ENCODE results near the gene TMEM26. TPM values are rescaled to one million over a fixed set of nuclear protein-coding genes. Genes with fewer than 3 reads are reported as not detected.

The TMEM26 gene
- total and polyA plus RNA-seq, 2 of the 8 experiments (the other 6 are each of a cell fraction or from before 2014, with no cell fraction given) = 1.6 to 2.8 TPM

- no peak for FAIRE-seq
- CTCF ChIA-PET (ENCODE audit: partially characterized antibody) = no interaction called here
- H3K4me2 ChIP-seq (ENCODE audit: insufficient read depth in 1 of 2, low read depth in 2 of 2, low read length in 2 of 2) = no peak overlapping the region
- no peaks in the 10 kb centered on the region for H4K20me1 ChIP-seq (replicated peaks in 1 of 2; ENCODE audit: control insufficient read depth in 1 of 2, insufficient read depth in 2 of 2, low read length in 2 of 2)
- H3K27me3 ChIP-seq (replicated peaks in 1 of 4; ENCODE audit: control insufficient read depth in 3 of 4, extremely low read depth in 1 of 4, insufficient read depth in 3 of 4, low read length in 3 of 4) = no peaks in the 10 kb centered on the region
- H3K9ac ChIP-seq (replicated peaks in 1 of 4; ENCODE audit: extremely low read depth in 1 of 4, low read depth in 3 of 4, low read length in 3 of 4) = no peak overlapping the region
- no peak overlapping the region for H3K27ac ChIP-seq (ENCODE audit: low read depth, low read length)
- H3K23me2 ChIP-seq (ENCODE audit: low read depth, low read length) = no peaks in the 10 kb centered on the region
- H3K23ac ChIP-seq (ENCODE audit: insufficient read length) = no peak overlapping the region
- no peak overlapping the region for H3K56ac ChIP-seq (replicated peaks; ENCODE audit: insufficient read length, low read depth, low read length)
- H2BK15ac ChIP-seq (ENCODE audit: low read length) = no peak overlapping the region
- DNase-seq (ENCODE audit: low read depth in 1 of 2, low spot score in 2 of 2) = no peak
- H4K5ac ChIP-seq (ENCODE audit: insufficient read length, low read depth, low read length) = no peak overlapping the region
- no peak overlapping the region for H2BK12ac ChIP-seq (ENCODE audit: low read depth, low read length)
- H2BK5ac ChIP-seq (ENCODE audit: low read depth, low read length) = no peak overlapping the region
- H4K91ac ChIP-seq (replicated peaks; ENCODE audit: insufficient read length, low read length) = no peak overlapping the region
- POLR2A ChIA-PET (ENCODE audit: partially characterized antibody) = no interaction called here
- peaks cover under 1% of the 10 kb centered on the region in 2 experiments; a peak in 1 of 4 replicates for H3K9me3 ChIP-seq (ENCODE audit: insufficient read depth in 2 of 2, low read depth in 1 of 2, low read length in 1 of 2)
- no peaks in the 10 kb centered on the region for H3K4me1 ChIP-seq (replicated peaks in 1 of 4; ENCODE audit: control insufficient read depth in 3 of 4, insufficient read depth in 4 of 4, low read length in 3 of 4)
- no peak overlapping the region for H4K8ac ChIP-seq (ENCODE audit: extremely low read depth, insufficient read depth, low read length)
- no peak overlapping the region for H3K18ac ChIP-seq (ENCODE audit: extremely low read depth, low read length)
- H3K4me3 ChIP-seq (ENCODE audit: extremely low read depth in 1 of 4, insufficient read depth in 2 of 4, low read depth in 3 of 4, low read length in 4 of 4) = no peak overlapping the region
- no peak overlapping the region for H2BK20ac ChIP-seq (ENCODE audit: low read length)
- H3K79me1 ChIP-seq (ENCODE audit: low read depth, low read length) = no peaks in the 10 kb centered on the region
- no peak overlapping the region for H2BK120ac ChIP-seq (replicated peaks; ENCODE audit: low read depth, low read length)
- H2AFZ ChIP-seq (ENCODE audit: low read length) = no peak overlapping the region
- no peak overlapping the region for H3K14ac ChIP-seq (ENCODE audit: insufficient read length)
- no peaks in the 10 kb centered on the region for H3K36me3 ChIP-seq (ENCODE audit: control insufficient read depth in 2 of 4, insufficient read depth in 4 of 4, low read length in 3 of 4)
- no peak overlapping the region for H3K4ac ChIP-seq (replicated peaks; ENCODE audit: insufficient read length, low read depth, low read length)
- H2AK5ac ChIP-seq (ENCODE audit: low read depth, low read length) = no peak overlapping the region
- no peaks in the 10 kb centered on the region for H3K79me2 ChIP-seq (ENCODE audit: control insufficient read depth in 1 of 2, insufficient read depth in 2 of 2, low read length in 2 of 2)
- WGBS, 2 experiments (ENCODE audit: extremely low coverage in 1 of 2, insufficient coverage in 1 of 2, insufficient read length in 1 of 2, insufficient replicate concordance in 2 of 2, low coverage in 1 of 2, low lambda C conversion rate in 2 of 2, missing lambda C conversion rate in 1 of 2) = 85% methylated on average over 2 of the region's 2 CpGs; no CpG with 5 or more reads in 1 of the 2 experiments
- TF ChIP-seq RAD21 (IDR thresholded peaks at IDR 0.05 in 1 of 2, conservative IDR thresholded peaks at IDR 0.05 in 1 of 2; ENCODE audit: low read depth in 2 of 2, low read length in 2 of 2) = no peak
- TF ChIP-seq PHF8 (conservative IDR thresholded peaks at IDR 0.05; ENCODE audit: low read depth, low read length) = no peak
- no peak for TF ChIP-seq EZH2 (IDR thresholded peaks at IDR 0.05; ENCODE audit: low read depth, low read length, severe bottlenecking)
- TF ChIP-seq KDM4A (IDR thresholded peaks at IDR 0.05; ENCODE audit: low read depth, low read length, severe bottlenecking) = no peak
Observed at GRCh38 chr10:61364619-61365018, 88.6 kb downstream of the TMEM26 start.
